Sciatic nerve (tissue), 2 donors: Measurements from ENCODE around the gene ZNF469. TPM values are rescaled to one million over a fixed set of nuclear protein-coding genes. Genes with fewer than 3 reads are reported as not detected.
A peak's percentile ranks its signal among the peaks of the same experiment; 100 is the strongest.

Source experiments
- ATAC-seq: fragments of 200-7000 bp; cut with Tn5 transposase; one replicate; pipeline ENCODE4 v1.9.1; 2020; ENCODE audit warnings: mild to moderate bottlenecking, moderate library complexity
- DNase-seq: peaks from one replicate; pipeline ENCODE4 v3.0.0-alpha.2; 2020; ENCODE audit warnings: low spot score
- intact Hi-C: fragments of 100-400 bp; cut with DNase I; formaldehyde crosslinking; loops from one replicate; pipeline ENCODE4 v1.14.2; 2022
- total RNA-seq: library from RNA; stranded (reverse); fragmentation: NEBNext Ultra II Directional; extraction: Animal tissue kit (Norgen Biotek cat#: 25700); gene quantifications from one replicate; pipeline ENCODE4 v1.2.1, GENCODE V29; 2021
- donor health status: DM: no; HTN: no; CAD: no.
- donor health status: DM: no; HTN: no; CAD: no.

The ZNF469 gene
- total RNA-seq, 1 donor from 2014 or later: 2.9 TPM

DNA sequence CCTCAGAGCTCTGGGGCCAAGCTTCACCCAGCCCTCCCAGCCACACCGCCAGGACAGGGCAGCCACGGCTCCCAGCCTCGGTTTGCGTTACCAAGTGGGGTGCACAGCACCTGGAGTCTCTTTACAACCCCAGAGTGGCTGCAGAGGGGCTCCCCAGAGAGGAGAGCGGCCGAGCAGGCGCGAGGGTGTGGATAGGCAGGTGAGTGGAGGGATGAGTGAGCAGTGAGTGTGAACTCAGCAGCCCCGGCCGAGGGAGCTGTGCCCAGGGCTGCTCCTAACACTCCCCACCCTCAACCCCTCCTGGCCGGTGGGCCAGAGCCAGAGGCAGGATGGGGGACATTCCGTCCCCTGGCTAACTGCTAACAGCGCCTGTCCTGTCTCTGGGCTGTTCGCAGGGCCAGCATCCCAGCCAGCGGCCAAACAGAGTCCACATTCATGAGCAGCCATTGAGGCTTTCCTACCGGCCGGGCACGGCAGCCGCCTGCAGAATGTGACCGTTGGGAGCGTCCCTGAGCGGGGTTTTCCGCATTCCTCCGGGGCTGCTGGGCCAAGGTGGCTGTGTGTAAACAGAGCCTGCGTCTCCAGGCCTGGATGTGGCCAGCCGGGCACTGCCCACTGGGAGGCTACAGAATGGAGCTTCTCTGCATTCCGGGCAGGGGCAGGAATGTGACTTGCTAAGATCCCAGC is 5.3 kb downstream of the ZNF469 start:
- no peak for DNase-seq
- ATAC-seq: peak; percentile 44
- intact Hi-C loops: no loop called here

DNA sequence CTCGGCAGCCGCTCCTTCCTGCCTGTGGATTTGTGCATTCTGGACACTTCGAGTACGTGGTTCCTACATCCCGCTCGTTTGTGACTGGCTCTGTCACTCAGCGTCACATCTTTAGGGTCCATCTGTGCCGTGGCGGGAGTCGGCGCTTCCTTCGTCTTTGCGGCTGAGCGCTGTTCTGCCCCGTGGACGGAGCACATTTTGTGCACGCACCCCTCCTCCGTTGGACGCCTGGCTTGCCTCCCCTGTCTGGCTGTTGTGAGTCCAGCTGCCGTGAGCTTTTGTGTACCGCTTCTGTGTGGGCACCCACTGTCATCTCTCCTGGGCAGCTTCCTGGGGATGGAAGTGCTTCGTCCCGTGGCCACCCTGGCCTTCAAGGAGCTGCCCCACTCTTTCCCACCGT is 6.4 kb downstream of the ZNF469 start:
- intact Hi-C loops: no loop called here

DNA sequence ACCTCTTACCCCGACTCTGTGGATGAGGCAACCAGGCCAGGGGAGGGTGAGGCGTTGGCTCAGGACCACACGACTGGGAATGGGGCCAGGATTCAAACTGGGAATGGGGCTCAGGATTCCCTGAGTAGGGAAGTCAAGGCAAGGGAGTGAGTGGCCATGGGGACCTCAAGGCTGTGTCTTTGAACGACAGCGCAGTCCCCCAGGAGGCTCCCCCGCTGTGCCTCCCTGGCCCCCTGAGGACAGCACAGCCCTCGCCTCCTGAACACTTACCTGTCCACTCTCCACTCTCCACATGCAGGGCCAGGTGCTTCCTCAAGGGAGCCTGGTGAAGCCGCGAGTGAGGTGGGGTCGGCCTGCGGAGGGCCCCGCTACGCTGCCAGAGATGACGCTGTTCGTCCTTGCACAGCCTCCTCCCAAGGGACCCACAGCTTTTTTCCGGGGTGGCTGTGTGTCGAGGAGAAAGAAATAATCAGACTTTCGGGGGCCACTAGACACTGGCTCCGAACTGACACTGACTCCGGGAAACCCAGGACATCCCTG is 6.9 kb downstream of the ZNF469 start:
- no peak for DNase-seq
- intact Hi-C loops: no loop called here
- no peak for ATAC-seq

More for the DNA sequence above, 6.4 kb downstream of the ZNF469 start:
- ATAC-seq: no peak
- no peak for DNase-seq

DNA sequence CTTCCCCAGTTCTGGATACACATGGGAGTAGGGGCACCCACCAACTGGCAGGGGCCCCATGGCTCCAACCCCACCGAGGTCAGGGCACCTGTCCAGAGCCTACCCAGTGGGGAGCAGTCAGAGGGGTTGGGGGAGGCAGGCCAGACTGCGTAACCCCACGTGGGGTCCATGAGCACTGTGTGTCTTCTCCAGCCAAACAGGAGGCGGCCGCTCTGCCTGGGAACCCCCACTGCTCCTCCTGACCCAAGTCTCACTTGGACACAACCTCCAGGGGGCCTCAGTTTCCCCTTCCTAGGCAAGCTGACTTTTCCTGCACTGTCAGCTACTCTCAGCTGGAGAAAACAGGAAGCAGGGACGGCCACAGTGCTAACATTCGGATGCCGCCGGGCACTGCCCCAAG is 7.5 kb downstream of the ZNF469 start:
- intact Hi-C loops: no loop called here
- peak; percentile 16 for ATAC-seq
- DNase-seq: no peak

DNA sequence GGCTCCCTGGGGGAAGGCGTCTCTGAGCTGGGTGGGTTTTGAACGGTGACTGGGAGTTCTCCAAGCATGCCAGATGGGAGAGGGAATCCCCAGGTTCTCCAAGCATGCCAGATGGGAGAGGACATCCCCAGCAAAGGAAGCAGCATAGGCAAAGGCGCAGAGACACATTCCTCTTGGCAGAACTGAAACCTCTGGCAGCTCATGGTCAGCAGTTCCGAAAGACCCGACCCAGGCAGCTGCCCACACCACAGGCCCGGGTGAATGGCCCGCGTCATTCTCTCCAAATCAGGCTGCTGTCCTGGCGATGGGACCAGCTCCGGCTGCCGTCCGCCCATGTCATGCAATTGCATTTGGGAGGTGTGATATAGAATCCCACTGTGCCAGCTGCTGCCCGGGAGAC is 8.0 kb downstream of the ZNF469 start:
- no peak for DNase-seq
- intact Hi-C loops: no loop called here
- ATAC-seq: peak; percentile 29

DNA sequence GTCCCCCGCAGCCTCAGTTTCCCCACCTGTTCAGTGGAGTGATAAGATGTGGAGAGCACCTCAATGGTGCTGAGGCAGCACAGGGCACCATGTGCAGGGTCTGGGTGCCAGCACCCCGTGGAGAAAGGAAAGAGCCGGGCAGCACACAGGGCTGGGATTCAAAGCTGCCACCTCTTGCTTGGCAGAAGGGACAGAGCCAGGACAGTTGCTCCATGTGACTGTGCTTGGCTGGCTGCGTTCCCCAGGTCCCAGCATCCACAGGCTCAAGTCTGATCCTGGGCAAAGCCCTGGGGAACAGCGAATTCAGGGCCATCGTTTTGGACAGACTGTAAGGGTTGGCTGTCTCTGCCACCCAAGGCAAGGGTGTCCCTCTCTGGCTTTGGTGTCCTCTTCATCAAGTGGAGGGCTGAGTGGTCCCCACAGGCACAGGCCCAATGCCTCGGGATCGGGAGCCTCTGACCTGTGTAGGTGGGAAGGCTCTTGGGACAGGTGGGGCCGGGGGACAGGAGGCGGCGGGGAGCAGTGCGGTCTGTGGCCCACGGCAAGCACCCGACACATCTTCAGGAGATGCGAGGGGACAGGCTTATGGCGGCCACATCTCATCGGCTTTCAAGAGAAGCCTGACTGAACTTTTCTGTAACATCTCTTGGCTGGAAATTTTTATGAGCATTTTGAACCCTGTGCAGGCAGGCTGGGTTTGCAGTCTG is 8.5 kb downstream of the ZNF469 start:
- intact Hi-C loops: no loop called here
- no peak for DNase-seq
- no peak for ATAC-seq

DNA sequence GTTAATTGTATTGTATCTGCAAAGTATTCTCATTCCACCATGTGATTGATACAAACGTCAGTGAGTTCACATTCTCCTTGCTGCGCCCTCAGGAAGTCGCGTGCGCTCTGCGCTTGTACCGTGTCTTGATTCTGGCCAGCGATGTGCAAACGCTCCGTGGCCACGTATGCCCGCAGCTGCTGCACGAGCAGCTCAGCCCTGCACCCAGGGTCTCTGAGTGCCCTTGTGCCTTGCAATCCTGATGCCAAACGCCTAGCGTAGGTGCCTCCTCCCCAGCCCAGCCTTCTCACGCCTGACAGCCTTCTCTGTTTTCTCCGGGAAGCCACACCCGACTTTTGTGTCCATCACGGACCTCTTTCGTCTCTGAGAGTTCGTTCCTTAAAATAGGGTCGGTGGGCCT is 9.4 kb downstream of the ZNF469 start:
- ATAC-seq: no peak
- intact Hi-C loops: no loop called here
- no peak for DNase-seq

DNA sequence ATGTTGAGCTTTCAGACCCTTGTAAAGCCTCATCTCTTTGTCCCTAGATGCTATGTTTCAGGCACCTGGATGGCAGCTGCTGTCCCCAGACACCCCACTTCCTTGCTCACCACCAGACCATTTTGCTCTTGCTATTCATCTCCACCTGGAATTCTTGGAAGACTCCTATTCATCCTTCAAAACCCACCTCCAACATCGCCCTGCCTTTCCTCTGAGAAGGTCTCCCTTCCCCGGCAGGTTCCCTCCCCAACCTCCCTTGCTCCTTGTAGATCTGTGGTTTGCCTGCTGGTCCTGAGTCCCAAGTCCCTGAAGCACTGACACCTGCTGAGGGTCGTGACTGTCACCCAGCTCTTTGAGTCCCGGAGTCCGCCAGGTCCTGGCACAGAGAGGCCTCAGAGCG is 9.9 kb downstream of the ZNF469 start:
- no peak for DNase-seq
- intact Hi-C loops: no loop called here
- no peak for ATAC-seq

DNA sequence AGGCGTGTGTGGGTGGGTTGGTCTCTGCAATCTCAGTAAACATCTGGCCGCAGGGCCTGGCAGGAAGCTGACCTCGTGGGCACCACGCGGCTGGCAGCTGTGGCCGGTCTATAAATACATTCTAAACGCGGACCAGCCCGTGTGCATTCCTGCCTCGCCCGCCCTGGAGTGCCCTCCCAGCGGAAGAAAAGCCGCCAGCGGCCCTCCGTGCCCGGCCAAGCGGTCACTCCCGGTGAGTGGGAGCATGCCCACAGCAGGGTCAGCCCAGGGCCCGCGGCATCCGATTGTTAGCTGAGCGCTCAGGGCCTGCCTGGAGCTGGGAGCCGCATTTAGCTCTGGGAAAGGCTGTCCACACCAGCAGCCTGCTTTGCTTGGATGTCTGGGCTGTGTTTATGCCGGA is 10.3 kb downstream of the ZNF469 start:
- peak; percentile 69 for DNase-seq
- peak; percentile 65 for ATAC-seq

DNA sequence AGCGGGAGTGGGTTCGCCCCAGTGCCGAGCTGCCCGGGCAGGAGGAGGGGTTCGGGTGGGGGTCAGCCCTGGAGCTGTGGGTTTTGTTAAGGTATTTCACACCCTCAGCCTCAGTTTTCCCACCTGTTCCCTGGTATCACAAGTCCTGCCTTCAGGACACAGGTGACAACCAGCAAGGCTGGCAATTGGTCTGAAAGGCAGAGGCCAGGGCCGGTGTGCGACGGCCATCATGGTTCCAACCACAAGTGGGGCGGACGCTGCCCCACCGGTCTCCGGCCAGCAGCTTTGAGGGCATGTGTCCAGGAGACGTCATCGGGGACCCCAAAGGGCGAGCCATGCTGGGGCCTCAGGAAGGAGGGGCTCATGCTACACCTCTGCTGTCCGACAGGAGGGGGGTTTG is 10.8 kb downstream of the ZNF469 start:
- ATAC-seq (no peak), DNase-seq (no peak)
- intact Hi-C loops: no loop called here

More for the DNA sequence above, 10.3 kb downstream of the ZNF469 start:
- intact Hi-C loops: no loop called here

DNA sequence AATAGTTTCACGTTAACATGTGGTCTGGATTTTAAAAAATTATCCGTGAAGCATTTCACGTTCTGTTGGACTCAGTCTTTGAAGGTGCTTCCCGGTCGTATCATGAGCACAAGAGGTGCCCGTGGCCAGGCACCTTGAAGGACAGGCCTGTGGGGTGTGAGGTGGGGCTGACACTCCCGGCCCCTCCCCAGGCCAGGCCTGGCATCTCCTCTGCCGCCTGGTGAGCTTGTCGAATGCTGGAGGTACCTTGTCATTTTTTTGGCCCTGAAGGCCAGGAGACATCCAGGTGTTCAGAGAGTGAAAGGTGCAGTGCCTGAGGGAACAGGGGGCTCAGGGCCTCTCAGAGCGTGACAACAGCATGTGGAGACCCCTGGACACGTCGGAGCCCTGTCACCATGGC is 11.7 kb downstream of the ZNF469 start:
- no peak for ATAC-seq
- no peak for DNase-seq
- intact Hi-C loops: no loop called here

DNA sequence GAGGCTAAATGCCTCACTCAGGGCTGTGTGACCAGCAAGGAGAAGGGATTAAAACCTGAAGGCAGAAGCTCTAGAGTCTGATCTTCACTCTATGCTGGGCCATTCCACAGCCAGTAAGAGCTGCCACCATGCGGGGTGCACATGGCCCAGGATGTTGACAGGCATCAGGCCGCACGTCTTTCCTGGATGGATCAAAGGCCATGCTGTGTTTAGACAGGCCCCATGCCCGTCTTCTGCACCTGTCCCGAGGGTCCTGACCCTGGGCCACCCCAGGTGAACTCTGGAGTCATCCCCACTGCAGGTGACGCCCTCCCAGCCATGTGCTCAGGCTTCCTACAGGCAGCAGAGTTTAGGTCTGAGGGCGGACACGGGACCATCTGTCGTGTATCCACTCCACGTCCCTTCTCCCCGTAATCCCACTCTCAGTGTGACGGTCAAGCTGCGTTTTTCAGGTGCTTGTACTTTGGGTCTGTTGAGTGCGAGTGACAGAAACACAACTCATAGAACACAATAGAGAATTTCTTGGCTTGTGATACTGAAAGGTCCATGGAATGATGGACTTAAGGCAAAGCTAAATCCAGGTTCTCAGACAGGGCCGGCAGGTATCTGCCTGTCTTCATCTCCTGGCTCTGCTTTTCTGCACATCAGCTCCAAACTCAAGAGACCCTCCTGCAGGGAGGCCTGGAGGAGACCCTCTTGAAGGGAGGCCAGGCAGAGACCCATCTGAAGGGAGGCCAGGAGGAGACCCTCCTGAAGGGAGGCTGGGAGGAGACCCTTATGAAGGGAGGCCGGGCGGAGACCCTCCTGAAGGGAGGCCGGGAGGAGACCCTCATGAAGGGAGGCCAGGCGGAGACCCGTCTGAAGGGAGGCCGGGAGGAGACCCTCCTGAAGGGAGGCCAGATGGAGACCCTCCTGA is 13.2 kb downstream of the ZNF469 start:
- intact Hi-C loops: no loop called here
- no peak for DNase-seq
- no peak for ATAC-seq

DNA sequence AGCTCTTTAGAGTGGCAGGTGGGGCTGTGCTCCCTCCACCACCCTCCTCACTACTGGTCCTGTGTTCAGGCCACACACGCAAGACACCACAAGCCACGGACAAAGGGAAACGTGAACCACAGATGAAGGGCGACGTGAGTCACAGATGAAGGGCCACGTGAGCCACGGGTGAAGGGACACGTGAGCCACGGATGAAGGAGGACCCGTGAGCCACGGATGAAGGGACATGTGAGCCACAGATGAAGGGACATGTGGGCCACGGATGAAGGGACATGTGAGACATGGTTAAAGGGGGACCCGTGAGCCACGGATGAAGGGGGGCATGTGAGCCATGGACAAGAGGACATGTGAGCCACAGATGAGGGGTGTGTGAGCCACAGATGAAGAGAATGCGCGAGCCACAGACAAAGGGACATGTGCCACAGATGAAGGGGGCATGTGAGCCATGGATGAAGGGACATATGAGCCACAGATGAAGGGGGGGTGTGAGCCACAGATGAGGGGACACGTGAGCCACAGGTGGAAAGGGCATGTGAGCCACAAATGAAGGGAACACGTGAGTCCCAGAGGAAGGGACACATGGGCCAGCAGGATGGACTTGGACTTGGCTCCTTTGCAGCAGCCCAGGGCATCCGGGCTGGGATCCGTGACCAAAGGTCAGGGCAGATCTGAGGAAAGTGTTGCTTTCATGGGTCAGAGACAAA is 15.6 kb downstream of the ZNF469 start:
- DNase-seq: no peak
- no peak for ATAC-seq
- intact Hi-C loops: no loop called here

DNA sequence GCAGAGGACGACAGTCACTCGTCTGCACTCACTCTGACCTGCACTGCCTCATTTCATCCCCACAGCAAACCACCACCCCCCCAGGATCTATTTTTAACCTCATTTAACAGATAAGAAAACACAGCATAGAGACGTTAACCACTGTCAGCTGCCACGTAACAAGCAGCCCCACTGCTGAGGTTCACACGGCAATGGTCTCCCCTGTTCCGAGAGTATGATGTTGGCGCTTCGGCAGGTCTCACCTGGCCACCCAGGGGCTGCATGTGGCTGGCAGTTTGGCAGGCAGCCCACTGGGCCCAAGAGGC is 16.1 kb downstream of the ZNF469 start:
- no peak for ATAC-seq
- intact Hi-C loops: no loop called here

DNA sequence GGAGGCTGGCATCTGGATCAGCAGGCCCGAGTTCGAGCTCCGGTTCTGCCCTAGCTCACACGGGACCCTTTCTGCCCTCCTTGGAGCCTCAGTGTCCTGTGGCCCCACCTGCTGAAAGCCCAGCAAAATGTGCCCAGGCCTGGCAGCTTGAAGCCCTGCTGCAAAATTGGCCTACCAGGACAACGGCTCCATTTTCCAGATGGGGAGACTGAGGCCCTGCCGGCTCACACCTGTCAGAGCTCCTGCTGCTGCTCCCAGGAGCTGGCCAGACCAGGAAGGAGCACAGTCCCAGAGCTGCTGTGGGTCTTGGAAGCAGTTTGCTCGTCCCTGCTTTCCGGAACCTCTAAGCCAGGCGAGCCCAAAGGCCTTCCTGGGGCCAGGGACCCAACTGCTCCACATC is 17.4 kb downstream of the ZNF469 start:
- ATAC-seq (peak; percentile 19), DNase-seq (no peak)
- intact Hi-C loops: no loop called here

More for the DNA sequence above, 16.1 kb downstream of the ZNF469 start:
- no peak for DNase-seq

DNA sequence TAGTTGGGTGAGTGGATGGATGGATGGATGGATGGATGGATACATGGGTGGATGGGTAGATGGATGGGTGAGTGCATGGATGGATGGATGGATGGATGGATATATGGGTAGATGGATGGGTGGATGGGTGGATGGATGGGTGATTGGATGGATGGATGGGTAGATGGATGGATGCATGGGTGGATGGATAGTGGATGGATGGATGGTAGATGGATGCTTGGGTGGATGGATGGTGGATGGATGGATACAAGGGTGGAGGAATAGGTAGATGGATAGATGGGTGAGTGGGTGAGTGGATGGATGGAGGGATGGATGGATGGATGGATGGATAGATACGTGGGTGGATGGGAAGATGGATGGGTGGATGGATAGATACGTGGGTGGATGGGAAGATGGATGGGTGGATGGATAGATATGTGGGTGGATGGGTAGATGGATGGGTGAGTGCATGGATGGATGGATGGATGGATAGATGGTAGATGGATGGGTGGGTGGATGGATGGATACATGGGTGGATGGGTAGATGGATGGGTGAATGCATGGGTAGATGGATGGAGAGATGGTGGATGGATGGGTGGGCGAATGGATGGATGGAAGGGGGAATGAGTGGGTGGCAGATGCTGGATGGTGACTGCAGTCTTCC is 19.0 kb downstream of the ZNF469 start:
- intact Hi-C loops: no loop called here
- ATAC-seq: no peak
- DNase-seq: no peak

DNA sequence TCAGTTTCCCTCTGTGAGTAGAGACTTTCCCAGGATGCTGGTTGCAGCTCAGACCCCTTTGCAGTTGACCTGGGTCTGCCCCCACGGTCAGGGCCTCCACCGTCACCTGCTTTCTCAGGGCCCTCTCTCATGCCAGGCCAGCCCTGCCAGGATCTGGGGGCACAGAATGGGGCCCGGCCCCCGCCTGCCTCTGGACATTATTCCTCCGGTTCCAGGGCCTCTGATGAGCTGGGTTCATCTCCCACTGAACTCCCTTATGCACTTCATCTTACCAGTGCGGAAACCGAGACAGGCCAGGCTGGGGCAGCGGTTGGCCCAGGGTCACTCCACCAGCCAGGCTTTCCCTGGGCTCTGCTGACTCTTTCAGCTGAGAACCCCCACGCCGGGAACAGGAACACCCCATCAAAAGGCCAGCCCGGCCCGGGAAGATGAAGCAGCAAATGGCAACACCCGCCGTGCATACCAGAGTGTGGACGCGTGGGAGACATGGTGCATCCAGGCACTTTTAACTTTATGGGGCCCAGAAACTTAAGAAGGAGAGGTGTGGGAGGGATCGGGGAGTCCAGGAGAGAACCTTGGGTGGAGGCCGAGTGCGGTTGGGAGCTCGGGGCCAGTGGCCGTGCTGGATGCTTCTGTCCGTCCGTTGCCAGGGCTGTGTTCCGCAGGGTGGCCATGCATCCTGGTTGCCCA is 19.9 kb downstream of the ZNF469 start:
- DNase-seq (no peak), ATAC-seq (no peak)
- intact Hi-C loops: no loop called here
